ENCODE data around the gene USP48. TPM values are rescaled to one million over a fixed set of nuclear protein-coding genes. Genes with fewer than 3 reads are reported as not detected.

The USP48 gene
- total and polyA plus RNA-seq, 2 of the 13 experiments (the other 11 are each of a cell fraction or from before 2014, with no cell fraction given): 30.4 to 30.7 TPM

DNA sequence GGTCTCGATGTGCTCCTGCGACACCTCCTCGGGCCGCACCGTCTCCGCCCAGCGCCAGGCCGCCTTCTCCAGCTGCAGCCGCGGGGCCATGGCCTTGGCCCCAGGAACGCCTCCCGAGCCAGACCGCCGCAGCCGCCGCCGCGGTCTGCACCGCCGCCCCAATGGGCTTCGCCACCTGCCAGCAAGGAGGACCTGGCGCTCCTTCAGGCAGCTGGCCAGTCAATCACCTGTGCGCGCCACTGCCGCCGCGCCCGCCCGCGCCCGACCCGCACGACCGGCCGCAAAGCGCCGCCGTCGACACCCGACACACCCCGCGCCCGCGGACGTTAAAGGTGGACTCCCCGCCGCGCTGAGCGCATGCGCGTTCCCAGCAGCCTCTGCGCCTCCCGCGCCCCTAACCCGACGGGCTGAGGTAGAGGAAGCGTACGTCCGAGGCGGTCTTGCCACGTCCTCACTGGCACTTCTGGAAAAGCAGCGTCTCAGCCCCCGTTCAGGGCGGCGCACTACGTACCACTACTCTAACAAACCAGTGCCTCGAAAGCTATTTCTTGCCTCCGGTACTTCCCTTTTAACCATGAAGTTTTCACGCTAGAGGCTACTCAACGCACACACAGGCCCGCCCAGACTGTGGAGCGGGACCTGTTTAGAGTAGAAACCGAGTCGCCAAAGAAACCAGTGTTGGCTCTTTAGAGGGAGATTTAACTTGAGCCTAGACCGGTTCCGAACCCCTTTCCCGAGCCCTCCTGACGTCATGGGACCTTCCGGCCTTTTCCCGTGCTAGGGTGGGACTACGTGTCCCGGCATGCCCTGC is at the start of gene USP48 (continued):
- no peak for TF ChIP-seq HMG20B (CRISPR knock-in tag; conservative IDR thresholded peaks at IDR 0.05)
- TF ChIP-seq, protein P1, sequence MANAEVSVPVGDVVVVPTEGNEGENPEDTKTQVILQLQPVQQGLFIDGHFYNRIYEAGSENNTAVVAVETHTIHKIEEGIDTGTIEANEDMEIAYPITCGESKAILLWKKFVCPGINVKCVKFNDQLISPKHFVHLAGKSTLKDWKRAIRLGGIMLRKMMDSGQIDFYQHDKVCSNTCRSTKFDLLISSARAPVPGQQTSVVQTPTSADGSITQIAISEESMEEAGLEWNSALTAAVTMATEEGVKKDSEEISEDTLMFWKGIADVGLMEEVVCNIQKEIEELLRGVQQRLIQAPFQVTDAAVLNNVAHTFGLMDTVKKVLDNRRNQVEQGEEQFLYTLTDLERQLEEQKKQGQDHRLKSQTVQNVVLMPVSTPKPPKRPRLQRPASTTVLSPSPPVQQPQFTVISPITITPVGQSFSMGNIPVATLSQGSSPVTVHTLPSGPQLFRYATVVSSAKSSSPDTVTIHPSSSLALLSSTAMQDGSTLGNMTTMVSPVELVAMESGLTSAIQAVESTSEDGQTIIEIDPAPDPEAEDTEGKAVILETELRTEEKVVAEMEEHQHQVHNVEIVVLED (CRISPR knock-in tag; IDR thresholded peaks at IDR 0.05; ENCODE audit: borderline replicate concordance): peak; percentile 94
- peak; percentile 35 for TF ChIP-seq ZNF232 (CRISPR knock-in tag; IDR thresholded peaks at IDR 0.05; ENCODE audit: borderline replicate concordance)
- TF ChIP-seq ZNF343 (CRISPR knock-in tag; IDR thresholded peaks at IDR 0.05): 0 out of 2 replicates have a peak, but pooled peaks have one; percentile 27
- TF ChIP-seq TOPORS (CRISPR knock-in tag; IDR thresholded peaks at IDR 0.05): peak; percentile 83
- TF ChIP-seq, protein P2, sequence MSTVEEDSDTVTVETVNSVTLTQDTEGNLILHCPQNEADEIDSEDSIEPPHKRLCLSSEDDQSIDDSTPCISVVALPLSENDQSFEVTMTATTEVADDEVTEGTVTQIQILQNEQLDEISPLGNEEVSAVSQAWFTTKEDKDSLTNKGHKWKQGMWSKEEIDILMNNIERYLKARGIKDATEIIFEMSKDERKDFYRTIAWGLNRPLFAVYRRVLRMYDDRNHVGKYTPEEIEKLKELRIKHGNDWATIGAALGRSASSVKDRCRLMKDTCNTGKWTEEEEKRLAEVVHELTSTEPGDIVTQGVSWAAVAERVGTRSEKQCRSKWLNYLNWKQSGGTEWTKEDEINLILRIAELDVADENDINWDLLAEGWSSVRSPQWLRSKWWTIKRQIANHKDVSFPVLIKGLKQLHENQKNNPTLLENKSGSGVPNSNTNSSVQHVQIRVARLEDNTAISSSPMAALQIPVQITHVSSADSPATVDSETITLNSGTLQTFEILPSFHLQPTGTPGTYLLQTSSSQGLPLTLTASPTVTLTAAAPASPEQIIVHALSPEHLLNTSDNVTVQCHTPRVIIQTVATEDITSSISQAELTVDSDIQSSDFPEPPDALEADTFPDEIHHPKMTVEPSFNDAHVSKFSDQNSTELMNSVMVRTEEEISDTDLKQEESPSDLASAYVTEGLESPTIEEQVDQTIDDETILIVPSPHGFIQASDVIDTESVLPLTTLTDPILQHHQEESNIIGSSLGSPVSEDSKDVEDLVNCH (CRISPR knock-in tag; IDR thresholded peaks at IDR 0.05): no peak
- TF ChIP-seq, protein P3, sequence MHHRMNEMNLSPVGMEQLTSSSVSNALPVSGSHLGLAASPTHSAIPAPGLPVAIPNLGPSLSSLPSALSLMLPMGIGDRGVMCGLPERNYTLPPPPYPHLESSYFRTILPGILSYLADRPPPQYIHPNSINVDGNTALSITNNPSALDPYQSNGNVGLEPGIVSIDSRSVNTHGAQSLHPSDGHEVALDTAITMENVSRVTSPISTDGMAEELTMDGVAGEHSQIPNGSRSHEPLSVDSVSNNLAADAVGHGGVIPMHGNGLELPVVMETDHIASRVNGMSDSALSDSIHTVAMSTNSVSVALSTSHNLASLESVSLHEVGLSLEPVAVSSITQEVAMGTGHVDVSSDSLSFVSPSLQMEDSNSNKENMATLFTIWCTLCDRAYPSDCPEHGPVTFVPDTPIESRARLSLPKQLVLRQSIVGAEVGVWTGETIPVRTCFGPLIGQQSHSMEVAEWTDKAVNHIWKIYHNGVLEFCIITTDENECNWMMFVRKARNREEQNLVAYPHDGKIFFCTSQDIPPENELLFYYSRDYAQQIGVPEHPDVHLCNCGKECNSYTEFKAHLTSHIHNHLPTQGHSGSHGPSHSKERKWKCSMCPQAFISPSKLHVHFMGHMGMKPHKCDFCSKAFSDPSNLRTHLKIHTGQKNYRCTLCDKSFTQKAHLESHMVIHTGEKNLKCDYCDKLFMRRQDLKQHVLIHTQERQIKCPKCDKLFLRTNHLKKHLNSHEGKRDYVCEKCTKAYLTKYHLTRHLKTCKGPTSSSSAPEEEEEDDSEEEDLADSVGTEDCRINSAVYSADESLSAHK (CRISPR knock-in tag; IDR thresholded peaks at IDR 0.05; ENCODE audit: borderline replicate concordance): no peak
- no peak for TF ChIP-seq ZNF549 (CRISPR knock-in tag; IDR thresholded peaks at IDR 0.05)
- peak; percentile 99 for TF ChIP-seq DMAP1 (CRISPR knock-in tag; IDR thresholded peaks at IDR 0.05)
- TF ChIP-seq MAFF (IDR thresholded peaks at IDR 0.05; ENCODE audit: low read depth, low read length): no peak
- TF ChIP-seq ZNF253 (CRISPR knock-in tag; IDR thresholded peaks at IDR 0.05; ENCODE audit: borderline replicate concordance): peak; percentile 91
- TF ChIP-seq, protein P4, sequence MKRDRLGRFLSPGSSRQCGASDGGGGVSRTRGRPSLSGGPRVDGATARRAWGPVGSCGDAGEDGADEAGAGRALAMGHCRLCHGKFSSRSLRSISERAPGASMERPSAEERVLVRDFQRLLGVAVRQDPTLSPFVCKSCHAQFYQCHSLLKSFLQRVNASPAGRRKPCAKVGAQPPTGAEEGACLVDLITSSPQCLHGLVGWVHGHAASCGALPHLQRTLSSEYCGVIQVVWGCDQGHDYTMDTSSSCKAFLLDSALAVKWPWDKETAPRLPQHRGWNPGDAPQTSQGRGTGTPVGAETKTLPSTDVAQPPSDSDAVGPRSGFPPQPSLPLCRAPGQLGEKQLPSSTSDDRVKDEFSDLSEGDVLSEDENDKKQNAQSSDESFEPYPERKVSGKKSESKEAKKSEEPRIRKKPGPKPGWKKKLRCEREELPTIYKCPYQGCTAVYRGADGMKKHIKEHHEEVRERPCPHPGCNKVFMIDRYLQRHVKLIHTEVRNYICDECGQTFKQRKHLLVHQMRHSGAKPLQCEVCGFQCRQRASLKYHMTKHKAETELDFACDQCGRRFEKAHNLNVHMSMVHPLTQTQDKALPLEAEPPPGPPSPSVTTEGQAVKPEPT (CRISPR knock-in tag; IDR thresholded peaks at IDR 0.05; ENCODE audit: low read depth): peak; percentile 98
- TF ChIP-seq ZNF430 (CRISPR knock-in tag; IDR thresholded peaks at IDR 0.05): peak; percentile 27
- TF ChIP-seq FOSL2 (CRISPR knock-in tag; IDR thresholded peaks at IDR 0.05): no peak; the same call in 1 of the 2 replicates
- TF ChIP-seq KAT8 (CRISPR knock-in tag; IDR thresholded peaks at IDR 0.05): peak; percentile 78
- TF ChIP-seq, protein P5, sequence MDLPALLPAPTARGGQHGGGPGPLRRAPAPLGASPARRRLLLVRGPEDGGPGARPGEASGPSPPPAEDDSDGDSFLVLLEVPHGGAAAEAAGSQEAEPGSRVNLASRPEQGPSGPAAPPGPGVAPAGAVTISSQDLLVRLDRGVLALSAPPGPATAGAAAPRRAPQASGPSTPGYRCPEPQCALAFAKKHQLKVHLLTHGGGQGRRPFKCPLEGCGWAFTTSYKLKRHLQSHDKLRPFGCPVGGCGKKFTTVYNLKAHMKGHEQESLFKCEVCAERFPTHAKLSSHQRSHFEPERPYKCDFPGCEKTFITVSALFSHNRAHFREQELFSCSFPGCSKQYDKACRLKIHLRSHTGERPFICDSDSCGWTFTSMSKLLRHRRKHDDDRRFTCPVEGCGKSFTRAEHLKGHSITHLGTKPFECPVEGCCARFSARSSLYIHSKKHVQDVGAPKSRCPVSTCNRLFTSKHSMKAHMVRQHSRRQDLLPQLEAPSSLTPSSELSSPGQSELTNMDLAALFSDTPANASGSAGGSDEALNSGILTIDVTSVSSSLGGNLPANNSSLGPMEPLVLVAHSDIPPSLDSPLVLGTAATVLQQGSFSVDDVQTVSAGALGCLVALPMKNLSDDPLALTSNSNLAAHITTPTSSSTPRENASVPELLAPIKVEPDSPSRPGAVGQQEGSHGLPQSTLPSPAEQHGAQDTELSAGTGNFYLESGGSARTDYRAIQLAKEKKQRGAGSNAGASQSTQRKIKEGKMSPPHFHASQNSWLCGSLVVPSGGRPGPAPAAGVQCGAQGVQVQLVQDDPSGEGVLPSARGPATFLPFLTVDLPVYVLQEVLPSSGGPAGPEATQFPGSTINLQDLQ (CRISPR knock-in tag; IDR thresholded peaks at IDR 0.05): peak; percentile 95
